ENCODE measurements around the gene PGF.

DNA sequence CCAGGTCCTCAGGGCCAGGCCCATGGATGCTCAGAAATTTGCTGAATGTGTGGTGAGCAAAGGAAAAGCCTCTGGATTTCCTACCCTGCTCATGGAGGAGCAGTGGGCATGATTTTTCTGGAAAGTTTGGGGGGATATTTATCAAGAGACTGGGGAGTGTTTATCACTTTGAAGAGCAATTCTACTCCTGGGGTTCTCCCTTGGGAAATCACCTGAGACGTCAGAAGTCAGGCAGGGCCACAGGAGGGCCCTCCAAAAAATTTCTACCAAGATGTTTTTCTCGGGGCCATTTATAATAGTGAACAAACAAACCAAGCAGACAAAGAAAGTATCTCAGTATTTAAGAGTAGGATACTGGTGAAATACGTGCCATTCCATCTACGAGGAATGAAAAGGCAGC, 27.3 kb upstream of the PGF start:
- TF ChIP-seq, protein P1, sequence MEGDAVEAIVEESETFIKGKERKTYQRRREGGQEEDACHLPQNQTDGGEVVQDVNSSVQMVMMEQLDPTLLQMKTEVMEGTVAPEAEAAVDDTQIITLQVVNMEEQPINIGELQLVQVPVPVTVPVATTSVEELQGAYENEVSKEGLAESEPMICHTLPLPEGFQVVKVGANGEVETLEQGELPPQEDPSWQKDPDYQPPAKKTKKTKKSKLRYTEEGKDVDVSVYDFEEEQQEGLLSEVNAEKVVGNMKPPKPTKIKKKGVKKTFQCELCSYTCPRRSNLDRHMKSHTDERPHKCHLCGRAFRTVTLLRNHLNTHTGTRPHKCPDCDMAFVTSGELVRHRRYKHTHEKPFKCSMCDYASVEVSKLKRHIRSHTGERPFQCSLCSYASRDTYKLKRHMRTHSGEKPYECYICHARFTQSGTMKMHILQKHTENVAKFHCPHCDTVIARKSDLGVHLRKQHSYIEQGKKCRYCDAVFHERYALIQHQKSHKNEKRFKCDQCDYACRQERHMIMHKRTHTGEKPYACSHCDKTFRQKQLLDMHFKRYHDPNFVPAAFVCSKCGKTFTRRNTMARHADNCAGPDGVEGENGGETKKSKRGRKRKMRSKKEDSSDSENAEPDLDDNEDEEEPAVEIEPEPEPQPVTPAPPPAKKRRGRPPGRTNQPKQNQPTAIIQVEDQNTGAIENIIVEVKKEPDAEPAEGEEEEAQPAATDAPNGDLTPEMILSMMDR (tag by site-specific recombination; IDR thresholded peaks at IDR 0.05) = no peak
- TF ChIP-seq ZFP41 (tag by site-specific recombination; IDR thresholded peaks at IDR 0.05; ENCODE audit: borderline replicate concordance) (no peak), ZBTB21 (tag by site-specific recombination; IDR thresholded peaks at IDR 0.05) (no peak)
- TF ChIP-seq, protein P2, sequence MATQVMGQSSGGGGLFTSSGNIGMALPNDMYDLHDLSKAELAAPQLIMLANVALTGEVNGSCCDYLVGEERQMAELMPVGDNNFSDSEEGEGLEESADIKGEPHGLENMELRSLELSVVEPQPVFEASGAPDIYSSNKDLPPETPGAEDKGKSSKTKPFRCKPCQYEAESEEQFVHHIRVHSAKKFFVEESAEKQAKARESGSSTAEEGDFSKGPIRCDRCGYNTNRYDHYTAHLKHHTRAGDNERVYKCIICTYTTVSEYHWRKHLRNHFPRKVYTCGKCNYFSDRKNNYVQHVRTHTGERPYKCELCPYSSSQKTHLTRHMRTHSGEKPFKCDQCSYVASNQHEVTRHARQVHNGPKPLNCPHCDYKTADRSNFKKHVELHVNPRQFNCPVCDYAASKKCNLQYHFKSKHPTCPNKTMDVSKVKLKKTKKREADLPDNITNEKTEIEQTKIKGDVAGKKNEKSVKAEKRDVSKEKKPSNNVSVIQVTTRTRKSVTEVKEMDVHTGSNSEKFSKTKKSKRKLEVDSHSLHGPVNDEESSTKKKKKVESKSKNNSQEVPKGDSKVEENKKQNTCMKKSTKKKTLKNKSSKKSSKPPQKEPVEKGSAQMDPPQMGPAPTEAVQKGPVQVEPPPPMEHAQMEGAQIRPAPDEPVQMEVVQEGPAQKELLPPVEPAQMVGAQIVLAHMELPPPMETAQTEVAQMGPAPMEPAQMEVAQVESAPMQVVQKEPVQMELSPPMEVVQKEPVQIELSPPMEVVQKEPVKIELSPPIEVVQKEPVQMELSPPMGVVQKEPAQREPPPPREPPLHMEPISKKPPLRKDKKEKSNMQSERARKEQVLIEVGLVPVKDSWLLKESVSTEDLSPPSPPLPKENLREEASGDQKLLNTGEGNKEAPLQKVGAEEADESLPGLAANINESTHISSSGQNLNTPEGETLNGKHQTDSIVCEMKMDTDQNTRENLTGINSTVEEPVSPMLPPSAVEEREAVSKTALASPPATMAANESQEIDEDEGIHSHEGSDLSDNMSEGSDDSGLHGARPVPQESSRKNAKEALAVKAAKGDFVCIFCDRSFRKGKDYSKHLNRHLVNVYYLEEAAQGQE (tag by site-specific recombination; IDR thresholded peaks at IDR 0.05) = no peak
